ENCODE results near the gene TRUB1. TPM values are rescaled to one million over a fixed set of nuclear protein-coding genes. Genes with fewer than 3 reads are reported as not detected.
A peak's percentile ranks its signal among the peaks of the same experiment; 100 is the strongest.
"Not testable (repeated sequence)": the region's sequence is repeated elsewhere in the genome, so short reads cannot be mapped to it uniquely, and the experiment has no call there.

The TRUB1 gene
- total RNA-seq, 2 donors from 2014 or later, result 10.6 to 18.9 TPM

DNA sequence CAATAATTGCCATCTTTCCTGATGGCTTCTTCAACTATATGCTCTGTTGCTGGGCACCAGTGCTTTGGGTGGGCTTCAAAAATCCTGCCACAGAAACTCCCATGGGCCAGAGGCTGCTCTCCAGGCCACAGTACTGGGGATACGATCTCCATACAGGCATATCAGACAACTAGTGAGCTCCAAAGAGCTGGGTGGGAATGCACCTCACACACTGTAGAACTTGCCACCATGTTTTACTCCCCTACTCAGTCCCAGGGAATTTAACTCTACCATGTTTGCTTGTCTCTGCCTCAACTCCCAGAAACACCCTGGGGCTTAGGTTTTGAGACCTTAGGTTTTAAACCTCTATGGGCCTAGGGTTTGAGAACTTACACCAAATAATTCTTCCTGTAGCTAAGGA, 20.5 kb upstream of the TRUB1 start:
- DNase-seq (ENCODE audit: low spot score in 2 of 2) (no peak), ATAC-seq (no peak)
- Mint-ChIP-seq H3K9me3 (no peaks in the 10 kb centered on the region), H3K27ac (no peak overlapping the region), H3K36me3 (no peaks in the 10 kb centered on the region)

DNA sequence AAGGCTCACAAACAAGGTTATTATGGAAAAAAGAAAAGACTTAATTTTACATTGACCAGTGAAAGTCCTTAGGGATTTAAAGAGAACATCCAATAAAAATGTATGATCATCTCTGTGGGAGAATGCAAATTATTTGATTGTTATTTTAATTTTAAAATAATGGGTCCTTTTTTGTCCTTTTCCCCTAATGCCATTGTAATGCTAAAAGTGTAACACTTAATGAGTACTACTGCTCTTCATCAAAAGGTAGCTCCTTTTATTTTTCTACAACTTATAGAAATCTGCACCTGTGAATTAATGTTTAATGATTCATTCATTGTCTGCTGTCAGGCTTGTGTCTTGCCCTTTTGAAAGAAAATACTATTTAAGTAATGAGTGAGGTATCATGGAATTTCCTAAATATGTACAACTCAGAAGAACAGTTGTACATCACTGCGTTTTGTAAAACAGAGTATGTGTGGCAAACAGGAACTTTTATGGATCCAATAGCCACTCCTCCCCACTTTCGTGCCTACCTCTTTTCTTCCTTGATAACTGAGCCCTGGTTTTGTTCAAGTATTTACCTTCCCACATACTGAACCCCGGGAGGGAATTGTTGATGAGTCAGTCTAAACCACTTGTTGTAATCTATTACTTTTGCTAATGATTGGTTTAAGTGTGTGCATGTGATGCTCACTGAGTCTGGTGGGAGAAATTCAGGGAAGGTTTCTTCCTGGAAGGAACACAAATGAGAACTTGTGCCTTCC, 19.9 kb upstream of the TRUB1 start:
- H3K27ac Mint-ChIP-seq, result no peak overlapping the region
- no peaks in the 10 kb centered on the region for H3K36me3 Mint-ChIP-seq
- no peak for DNase-seq (ENCODE audit: low spot score in 2 of 2)
- H3K9me3 Mint-ChIP-seq, result no peaks in the 10 kb centered on the region
- no peak for ATAC-seq

DNA sequence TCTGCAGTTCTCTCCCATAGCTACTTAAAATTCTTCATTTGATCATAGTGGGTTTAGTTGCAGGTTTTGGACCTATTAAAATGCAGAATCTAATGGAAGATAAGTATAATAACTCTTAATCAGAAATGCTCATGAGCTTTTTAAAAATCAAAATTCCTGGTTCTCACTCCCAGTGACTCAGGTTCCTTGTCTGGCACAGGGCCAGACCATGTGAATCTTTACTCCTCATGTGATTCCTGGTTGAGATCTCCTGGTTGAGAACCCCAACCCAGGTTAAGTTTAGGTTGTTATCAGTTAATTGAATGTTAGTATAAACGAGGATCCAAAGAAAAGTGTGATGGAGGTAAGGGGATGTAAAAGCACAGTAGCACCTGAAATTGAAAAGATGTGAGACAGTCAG, 17.5 kb upstream of the TRUB1 start:
- H3K27ac Mint-ChIP-seq, result no peak overlapping the region
- DNase-seq (ENCODE audit: low spot score in 2 of 2) (no peak), ATAC-seq (no peak)
- H3K9me3 Mint-ChIP-seq, result no peaks in the 10 kb centered on the region
- H3K36me3 Mint-ChIP-seq, result no peaks in the 10 kb centered on the region

DNA sequence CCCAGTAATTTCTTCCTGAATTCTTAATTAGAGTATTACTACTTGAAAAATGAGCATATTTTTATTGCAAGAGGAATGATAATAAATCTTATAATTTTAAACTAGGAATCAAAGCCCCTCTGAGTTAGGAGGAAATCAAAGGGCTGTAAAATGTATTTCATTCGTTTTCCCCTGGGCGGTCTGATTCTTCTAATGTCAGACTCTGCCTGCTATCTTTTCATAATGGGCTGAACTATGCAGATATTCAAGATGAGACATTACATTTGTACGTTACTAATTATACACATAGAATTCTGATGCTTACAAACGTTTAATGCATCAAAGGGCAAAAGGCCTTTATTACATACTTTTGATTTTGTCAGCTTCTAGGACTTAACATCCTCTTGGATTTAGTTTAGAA, 16.0 kb upstream of the TRUB1 start:
- no peaks in the 10 kb centered on the region for H3K36me3 Mint-ChIP-seq
- H3K9me3 Mint-ChIP-seq, result no peaks in the 10 kb centered on the region
- no peak overlapping the region for H3K27ac Mint-ChIP-seq
- ATAC-seq (no peak), DNase-seq (ENCODE audit: low spot score in 2 of 2) (no peak)

DNA sequence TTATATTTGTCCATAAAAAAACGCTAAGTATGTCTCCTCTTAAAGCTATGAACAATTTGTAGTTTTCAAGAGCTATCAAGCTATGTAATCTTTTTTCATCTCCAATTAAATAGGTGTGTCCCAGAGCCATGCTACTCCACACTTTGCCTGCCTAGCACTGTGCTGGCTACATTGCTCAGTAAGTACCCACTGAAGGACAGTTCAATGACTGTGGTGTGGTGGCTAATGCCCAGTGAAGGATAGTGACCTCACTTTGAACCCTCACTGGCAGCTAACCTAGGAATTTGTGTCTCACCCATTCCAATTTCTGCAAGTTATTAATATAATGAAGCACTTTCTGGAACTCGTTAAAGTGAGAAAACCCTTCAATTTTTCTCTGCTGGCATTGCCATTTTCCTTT, 14.4 kb upstream of the TRUB1 start:
- Mint-ChIP-seq H3K27ac (no peak overlapping the region), H3K36me3 (no peaks in the 10 kb centered on the region), H3K9me3 (no peaks in the 10 kb centered on the region)
- ATAC-seq (no peak), DNase-seq (ENCODE audit: low spot score in 2 of 2) (no peak)

DNA sequence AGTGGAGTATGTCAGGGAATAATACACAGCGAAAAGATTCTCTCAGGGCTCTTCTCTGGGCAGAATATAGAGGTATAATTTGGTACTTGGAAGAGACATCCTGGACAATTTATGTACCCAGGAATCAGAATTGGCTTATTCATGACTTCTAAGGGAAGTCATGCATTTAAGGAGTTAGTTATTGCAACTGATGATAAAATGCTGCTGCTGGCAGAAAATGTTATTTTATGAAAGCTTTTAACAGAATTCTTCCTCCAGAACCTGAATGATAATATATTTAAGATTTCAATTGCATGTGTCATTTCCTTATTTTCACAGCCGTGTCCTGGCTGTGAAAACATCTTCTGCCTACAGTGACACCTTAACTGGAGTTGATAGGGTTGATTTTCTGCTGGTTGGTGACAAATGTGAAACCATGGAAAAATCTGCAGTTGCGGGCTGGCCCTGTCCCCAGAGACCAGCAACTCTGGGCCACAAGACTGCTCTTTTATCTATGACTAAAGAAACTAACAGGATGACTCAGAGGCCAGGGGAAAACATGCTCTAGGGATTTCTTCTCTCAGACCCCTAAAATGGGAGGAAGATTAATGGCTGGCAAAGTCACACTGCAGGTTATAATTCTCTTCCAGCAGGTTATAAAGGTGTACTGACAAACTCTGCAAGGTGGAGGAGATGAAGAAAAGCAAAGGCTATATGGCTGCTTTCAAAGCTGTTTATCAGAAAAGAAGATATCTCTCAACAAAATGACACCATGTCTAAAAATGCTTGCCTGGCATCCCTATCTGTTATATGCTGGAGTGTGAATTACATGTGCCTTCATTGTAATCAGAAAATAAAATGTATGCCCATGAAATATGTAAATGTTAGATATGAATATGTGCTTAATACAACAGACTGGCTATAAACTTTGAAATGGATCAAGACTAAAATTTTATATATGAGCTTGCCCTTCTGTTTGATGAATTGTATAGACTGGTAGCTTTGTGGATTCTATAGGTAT, 12.1 kb upstream of the TRUB1 start:
- peak in 1 of 2 donors; percentile 19 for DNase-seq (ENCODE audit: low spot score in 2 of 2)
- peak; percentile 92 to 96 for ATAC-seq
- Mint-ChIP-seq H3K9me3 (peaks cover 0 to 2% of the 10 kb centered on the region in 2 donors), H3K36me3 (peaks cover 0 to 3% of the 10 kb centered on the region in 2 donors), H3K27ac (peak overlapping the region in 1 of 2 donors; percentile 79)

DNA sequence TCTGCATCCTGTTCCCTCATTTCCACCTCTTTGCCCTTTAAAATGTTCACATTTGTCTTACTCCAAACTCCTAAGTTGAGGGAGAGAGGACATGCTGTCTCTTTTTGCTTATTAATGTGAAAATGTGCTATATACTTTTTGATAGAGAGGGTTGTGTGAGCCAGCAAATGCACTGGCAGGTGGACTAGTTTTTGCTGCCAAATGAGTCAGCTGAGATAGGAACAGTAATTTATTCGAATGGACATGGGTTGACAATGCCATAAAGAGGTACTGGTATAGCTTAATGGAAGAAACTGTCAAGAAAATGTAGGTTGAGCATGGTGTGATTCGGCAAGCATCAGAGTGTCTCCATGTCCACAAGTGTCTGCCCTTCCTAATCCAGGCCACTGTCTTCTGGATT, 9.2 kb upstream of the TRUB1 start:
- peaks cover 0 to 6% of the 10 kb centered on the region in 2 donors for H3K36me3 Mint-ChIP-seq
- H3K27ac Mint-ChIP-seq, result no peak overlapping the region
- DNase-seq (ENCODE audit: low spot score in 2 of 2), result no peak
- ATAC-seq, result no peak
- peaks cover 0 to 10% of the 10 kb centered on the region in 2 donors for H3K9me3 Mint-ChIP-seq

DNA sequence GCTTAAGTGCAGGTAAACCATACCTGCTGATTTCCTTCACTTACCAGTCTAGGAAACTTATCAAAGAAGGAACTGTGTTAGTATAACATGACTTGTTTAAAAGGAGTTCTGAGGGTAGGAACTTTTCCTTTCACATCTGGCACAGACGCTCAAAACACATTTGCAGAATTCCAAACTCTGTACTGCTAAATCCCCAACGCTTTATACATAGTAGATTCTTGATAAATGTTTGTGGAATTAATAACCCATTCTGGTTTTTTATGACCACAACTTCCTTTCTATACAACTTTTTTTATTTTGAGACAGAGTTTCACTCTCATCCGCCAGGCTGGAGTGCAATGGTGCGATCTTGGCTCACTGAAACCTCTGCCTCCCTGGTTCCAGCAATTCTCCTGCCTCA, 7.7 kb upstream of the TRUB1 start:
- DNase-seq (ENCODE audit: low spot score in 2 of 2), result no peak
- Mint-ChIP-seq H3K9me3 (peaks cover 0 to 10% of the 10 kb centered on the region in 2 donors), H3K36me3 (peaks cover 0 to 6% of the 10 kb centered on the region in 2 donors), H3K27ac (no peak overlapping the region)
- ATAC-seq, result no peak

DNA sequence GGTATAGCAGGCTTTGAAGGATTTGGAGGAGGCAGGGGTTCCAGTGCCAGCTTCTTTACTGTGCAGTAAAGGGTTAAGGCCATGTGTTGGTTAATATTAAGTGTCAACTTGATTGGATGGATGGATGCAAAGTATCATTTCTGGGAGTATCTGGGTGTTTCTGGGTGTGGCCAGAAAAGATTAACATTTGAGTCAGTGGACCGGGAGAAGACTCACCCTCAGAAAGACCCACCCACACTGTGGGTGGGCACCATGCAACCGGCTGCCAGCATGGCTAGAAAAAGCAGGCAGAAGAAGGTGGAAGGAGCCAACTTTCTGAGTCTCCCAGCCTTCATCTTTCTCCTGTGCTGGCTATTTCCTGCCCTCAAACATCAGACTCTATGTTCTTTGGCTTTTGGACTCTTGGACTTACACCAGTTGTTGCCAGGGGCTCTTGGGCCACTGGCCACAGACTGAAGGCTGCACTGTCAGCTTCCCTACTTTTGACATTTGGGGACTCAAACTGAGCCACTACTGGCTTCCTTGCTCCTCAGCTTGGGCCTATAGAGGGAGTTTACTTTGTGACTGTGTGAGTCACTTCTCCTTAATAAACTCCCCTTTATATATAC, 6.8 kb upstream of the TRUB1 start:
- H3K27ac Mint-ChIP-seq, result no peak overlapping the region
- DNase-seq (ENCODE audit: low spot score in 2 of 2) (no peak), ATAC-seq (no peak)
- peaks cover 0 to 10% of the 10 kb centered on the region in 2 donors for H3K9me3 Mint-ChIP-seq
- peaks cover 0 to 6% of the 10 kb centered on the region in 2 donors for H3K36me3 Mint-ChIP-seq

DNA sequence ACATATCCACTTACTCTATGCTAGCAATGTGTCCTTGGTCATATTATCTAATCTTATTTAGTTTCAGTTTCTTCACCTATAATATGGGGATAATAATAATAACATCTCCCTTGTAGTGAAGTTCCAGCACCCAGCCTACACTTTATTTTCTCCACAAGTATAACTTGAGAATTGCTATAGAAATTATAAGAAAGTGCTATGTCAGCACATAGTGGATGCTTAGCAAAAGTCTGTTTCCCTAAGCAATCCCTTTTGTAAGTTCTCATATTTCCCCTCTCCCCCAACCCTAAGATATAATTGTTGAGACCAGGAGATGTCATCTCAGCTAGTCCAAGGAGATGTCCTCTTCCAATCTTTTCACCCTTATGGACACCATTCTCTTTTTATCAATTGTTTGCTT, 5.8 kb upstream of the TRUB1 start:
- H3K9me3 Mint-ChIP-seq, result peaks cover 0 to 10% of the 10 kb centered on the region in 2 donors
- ATAC-seq (no peak), DNase-seq (ENCODE audit: low spot score in 2 of 2) (no peak)
- no peak overlapping the region for H3K27ac Mint-ChIP-seq
- peaks cover 0 to 6% of the 10 kb centered on the region in 2 donors for H3K36me3 Mint-ChIP-seq

DNA sequence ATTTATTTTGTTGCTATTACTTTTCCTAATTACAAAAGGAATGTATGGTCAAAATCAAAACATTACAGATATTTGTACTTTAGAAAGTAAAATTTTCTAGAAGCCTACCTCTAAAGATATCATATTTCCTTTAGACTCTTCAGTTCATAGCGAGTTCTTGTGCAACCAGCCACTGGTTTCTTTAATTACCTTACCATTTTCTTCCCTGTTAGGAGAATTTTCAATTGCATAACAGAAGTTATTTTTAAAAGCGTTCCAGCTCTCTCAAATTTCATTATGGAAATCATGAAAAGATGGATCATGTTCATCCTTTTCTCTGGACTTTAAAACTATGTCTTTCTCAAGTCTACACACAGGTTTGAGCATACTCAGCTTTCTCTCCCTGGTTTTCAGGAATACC, 5.0 kb upstream of the TRUB1 start:
- no peak overlapping the region for H3K27ac Mint-ChIP-seq
- H3K9me3 Mint-ChIP-seq, result peaks cover 0 to 10% of the 10 kb centered on the region in 2 donors
- DNase-seq (ENCODE audit: low spot score in 2 of 2) (no peak), ATAC-seq (no peak)
- H3K36me3 Mint-ChIP-seq, result peaks cover 2 to 6% of the 10 kb centered on the region in 2 donors

DNA sequence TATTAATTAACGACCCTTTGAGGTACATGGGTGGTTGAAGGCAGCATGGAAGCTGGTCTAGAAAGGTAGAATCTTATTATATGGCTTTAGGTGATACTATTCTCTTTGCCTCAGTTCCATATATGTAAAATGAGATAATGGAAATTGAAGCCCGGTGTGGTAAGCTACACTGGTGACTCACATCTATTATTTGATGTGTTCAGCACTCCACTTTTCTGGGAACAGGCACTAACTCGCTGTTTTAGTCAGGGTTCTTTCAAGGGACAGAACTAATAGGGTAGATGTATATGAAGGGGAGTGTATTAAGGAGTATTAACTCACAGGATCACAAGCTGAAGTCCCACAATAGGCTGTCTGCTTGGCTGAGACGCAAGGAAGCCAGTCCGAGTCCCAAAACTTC, 4.4 kb upstream of the TRUB1 start:
- DNase-seq (ENCODE audit: low spot score in 2 of 2) (peak in 1 of 2 donors; percentile 11), ATAC-seq (peak; percentile 20 to 72)
- Mint-ChIP-seq H3K36me3 (peaks cover 6 to 8% of the 10 kb centered on the region in 2 donors), H3K9me3 (peaks cover 0 to 10% of the 10 kb centered on the region in 2 donors), H3K27ac (peak overlapping the region in 1 of 2 donors; percentile 55)

DNA sequence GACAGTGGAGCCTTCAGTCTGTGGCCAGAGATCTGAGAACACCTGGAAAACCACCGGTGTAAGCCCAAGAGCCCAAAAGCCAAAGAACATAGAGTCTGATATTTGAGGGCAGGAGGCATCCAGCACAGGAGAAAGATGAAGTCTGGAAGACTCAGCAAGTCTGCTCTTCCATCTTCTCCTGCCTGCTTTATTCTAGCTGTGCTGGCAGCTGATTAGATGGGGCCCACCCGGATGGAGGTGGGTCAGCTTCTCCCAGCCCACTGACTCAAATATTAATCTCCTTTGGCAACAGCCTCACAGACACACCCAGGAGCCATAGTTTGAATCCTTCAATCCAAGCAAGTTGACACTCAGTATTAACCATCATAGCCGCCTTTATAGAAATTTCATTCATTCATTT, 4.0 kb upstream of the TRUB1 start:
- Mint-ChIP-seq H3K36me3 (peaks cover 6 to 11% of the 10 kb centered on the region in 2 donors), H3K9me3 (peaks cover 0 to 10% of the 10 kb centered on the region in 2 donors)
- not testable (repeated sequence) for DNase-seq (ENCODE audit: low spot score in 2 of 2); H3K27ac Mint-ChIP-seq
- ATAC-seq, result peak in 1 of 2 donors; percentile 3

DNA sequence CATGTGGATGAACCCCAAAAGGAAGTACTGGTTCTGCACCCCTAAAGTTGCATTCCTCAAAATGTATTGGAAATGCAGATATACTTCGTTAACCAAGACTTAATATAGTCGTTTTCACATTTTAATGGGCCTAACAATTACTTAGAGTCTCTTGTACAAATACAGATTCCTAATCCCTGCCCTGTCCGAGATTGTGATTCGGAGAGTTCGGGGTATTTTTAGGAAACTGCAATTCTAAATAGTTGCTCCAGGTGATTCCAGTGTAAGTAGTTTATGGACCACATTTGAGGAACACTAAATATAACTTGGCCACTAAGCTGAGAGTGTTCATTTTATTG, 830 bp downstream of the TRUB1 start:
- Mint-ChIP-seq H3K27ac (peak overlapping the region; percentile 97 to 99), H3K36me3 (peaks cover 5 to 11% of the 10 kb centered on the region in 2 donors), H3K9me3 (no peaks in the 10 kb centered on the region)
- DNase-seq (ENCODE audit: low spot score in 2 of 2), result no peak
- ATAC-seq, result no peak

DNA sequence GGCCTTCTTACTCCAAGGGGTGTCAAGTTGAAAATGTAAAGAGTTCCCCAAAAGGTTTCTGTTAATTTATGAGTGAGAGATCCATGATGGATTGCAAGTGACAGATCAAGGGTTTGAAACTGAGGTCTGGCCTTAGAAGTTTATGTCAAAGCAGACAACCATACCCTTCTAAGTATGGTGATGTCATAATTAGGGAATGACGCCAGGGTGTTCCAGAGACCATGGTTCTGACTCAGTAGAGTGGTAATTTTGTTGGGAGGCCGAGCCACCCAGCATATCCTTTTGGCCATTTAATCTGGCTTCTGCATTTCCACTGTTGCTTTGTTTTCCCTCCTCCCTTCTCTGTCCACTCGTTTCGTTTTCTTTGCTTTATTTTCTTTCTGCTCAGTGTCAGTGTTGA, 2.7 kb downstream of the TRUB1 start:
- Mint-ChIP-seq H3K27ac (no peak overlapping the region), H3K9me3 (no peaks in the 10 kb centered on the region), H3K36me3 (peaks cover 13 to 18% of the 10 kb centered on the region in 2 donors)
- DNase-seq (ENCODE audit: low spot score in 2 of 2) (no peak), ATAC-seq (no peak)

DNA sequence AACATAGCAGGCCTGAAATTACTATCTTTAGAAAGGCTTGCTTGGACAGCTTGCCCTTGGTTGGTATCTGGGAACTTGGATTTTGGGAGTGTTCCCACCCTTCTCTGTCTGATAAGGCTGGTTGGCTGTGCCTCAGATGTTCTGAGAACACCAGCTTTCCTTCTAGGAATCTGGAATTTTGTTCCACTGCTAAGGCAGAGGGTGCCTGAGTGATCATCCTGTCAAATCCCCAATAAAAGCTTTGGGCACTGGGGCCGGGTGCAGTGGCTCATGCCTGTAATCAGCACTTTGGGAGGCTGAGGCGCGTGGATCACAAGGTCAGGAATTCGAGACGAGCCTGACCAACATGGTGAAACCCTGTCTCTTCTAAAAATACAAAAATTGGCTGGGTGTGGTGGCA, 5.0 kb downstream of the TRUB1 start:
- DNase-seq (ENCODE audit: low spot score in 2 of 2), result no peak

DNA sequence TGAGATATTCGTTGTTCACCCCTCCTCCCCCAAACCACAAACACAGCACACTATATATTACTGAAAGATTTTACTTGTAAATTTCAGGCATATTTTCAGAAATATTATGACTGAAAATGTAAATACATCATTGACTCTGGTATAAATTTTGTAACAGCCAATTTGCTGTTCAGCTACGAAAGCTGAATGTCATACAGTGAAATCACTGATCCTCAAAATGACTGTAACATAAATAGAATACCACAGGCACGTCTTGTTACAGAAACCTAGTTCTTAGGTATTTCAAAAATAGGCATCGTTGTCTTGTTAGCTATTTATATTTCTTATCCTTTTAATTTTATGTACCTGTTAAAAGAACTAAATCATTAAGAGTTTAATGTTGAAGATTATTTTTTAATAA, 15.1 kb downstream of the TRUB1 start:
- H3K27ac Mint-ChIP-seq, result no peak overlapping the region
- H3K9me3 Mint-ChIP-seq, result no peaks in the 10 kb centered on the region
- H3K36me3 Mint-ChIP-seq, result peaks cover 16 to 21% of the 10 kb centered on the region in 2 donors
- ATAC-seq (no peak), DNase-seq (ENCODE audit: low spot score in 2 of 2) (no peak)

More for the DNA sequence above, 5.0 kb downstream of the TRUB1 start:
- ATAC-seq, result no peak
- H3K9me3 Mint-ChIP-seq, result no peaks in the 10 kb centered on the region
- H3K36me3 Mint-ChIP-seq, result peaks cover 14 to 17% of the 10 kb centered on the region in 2 donors
- no peak overlapping the region for H3K27ac Mint-ChIP-seq
